Mesenchymal stem cell (in vitro differentiated cells and primary cell): Measurements from ENCODE around the gene KCNH1.

Source experiments
- DNase-seq: peaks from one replicate; pipeline ENCODE4 v3.0.0-alpha.2; 2013
- H2AFZ ChIP-seq: one replicate; pipeline ENCODE4 v1.6.1; 2013; ENCODE audit warnings: low read depth, mild to moderate bottlenecking, control low read depth, inconsistent platforms, low read length, moderate library complexity
- H2AK5ac ChIP-seq: 2 replicates; pipeline ENCODE4 v1.6.1; 2013; ENCODE audit warnings: low read length, moderate library complexity, mild to moderate bottlenecking, inconsistent platforms; ENCODE audit not compliant: severe bottlenecking
- H2BK120ac ChIP-seq: one replicate; pipeline ENCODE4 v1.6.1; 2013; ENCODE audit warnings: low read depth, mild to moderate bottlenecking, inconsistent platforms, low read length, moderate library complexity
- H2BK12ac ChIP-seq, 2 experiments: one replicate each; pipeline ENCODE4 v1.6.1; 2013; ENCODE audit warnings: inconsistent platforms in 2 of 2, low read length in 2 of 2, mild to moderate bottlenecking in 2 of 2, moderate library complexity in 2 of 2, control low read depth in 1 of 2
- H2BK15ac ChIP-seq: one replicate; pipeline ENCODE4 v1.6.1; 2013; ENCODE audit warnings: mild to moderate bottlenecking, low read depth, inconsistent platforms; ENCODE audit not compliant: poor library complexity, severe bottlenecking
- H2BK5ac ChIP-seq: 2 replicates; pipeline ENCODE4 v1.6.1; 2013; ENCODE audit warnings: low read depth, mild to moderate bottlenecking, low read length, control low read depth, inconsistent platforms; ENCODE audit not compliant: poor library complexity, severe bottlenecking
- H3K14ac ChIP-seq, 2 experiments: one replicate each; pipeline ENCODE4 v1.6.1; 2013; ENCODE audit warnings: inconsistent platforms in 2 of 2, low read length in 2 of 2, control low read depth in 1 of 2, mild to moderate bottlenecking in 1 of 2, moderate library complexity in 1 of 2
- H3K18ac ChIP-seq, 2 experiments: one replicate each; pipeline ENCODE4 v1.6.1; 2013; ENCODE audit warnings: inconsistent platforms in 2 of 2, low read length in 2 of 2, control low read depth in 1 of 2, low read depth in 1 of 2, mild to moderate bottlenecking in 1 of 2
- H3K23ac ChIP-seq, 2 experiments: one replicate each; pipeline ENCODE4 v1.6.1; 2013; ENCODE audit warnings: inconsistent platforms in 2 of 2, low read length in 2 of 2, mild to moderate bottlenecking in 2 of 2, moderate library complexity in 2 of 2, control low read depth in 1 of 2
- H3K27ac ChIP-seq: 2 replicates; pipeline ENCODE4 v1.5.1; 2013; ENCODE audit warnings: mild to moderate bottlenecking, moderate library complexity, low read length, control low read depth, inconsistent platforms; ENCODE audit not compliant: poor library complexity, severe bottlenecking
- H3K27me3 ChIP-seq, 2 experiments: 2 replicates each; pipeline versions ENCODE4 v1.6.1 to v1.7.0; 2013; ENCODE audit warnings: low read length in 2 of 2, mild to moderate bottlenecking in 2 of 2, moderate library complexity in 2 of 2, control low read depth in 1 of 2, inconsistent platforms in 1 of 2; ENCODE audit not compliant: control insufficient read depth in 1 of 2, insufficient read depth in 1 of 2
- H3K36me3 ChIP-seq, 2 experiments: 2 replicates each; pipeline versions ENCODE4 v1.6.1 to v1.7.0; 2013; ENCODE audit warnings: low read length in 2 of 2, control low read depth in 1 of 2, inconsistent platforms in 1 of 2, low read depth in 1 of 2, mild to moderate bottlenecking in 1 of 2; ENCODE audit not compliant: insufficient read depth in 2 of 2, control insufficient read depth in 1 of 2
- H3K4ac ChIP-seq, 2 experiments: one replicate each; pipeline ENCODE4 v1.6.1; 2013; ENCODE audit warnings: inconsistent platforms in 2 of 2, low read length in 2 of 2, mild to moderate bottlenecking in 2 of 2, moderate library complexity in 2 of 2, control low read depth in 1 of 2, low read depth in 1 of 2
- H3K4me1 ChIP-seq: 2 replicates; pipeline ENCODE4 v1.6.1; 2013; ENCODE audit warnings: low read depth, low read length, control low read depth; ENCODE audit not compliant: control insufficient read depth, insufficient read depth
- H3K4me2 ChIP-seq: 2 replicates; pipeline ENCODE4 v1.6.1; 2013; ENCODE audit warnings: low read length, mild to moderate bottlenecking, inconsistent platforms; ENCODE audit not compliant: poor library complexity, severe bottlenecking
- H3K4me3 ChIP-seq, 2 experiments: 2 replicates each; pipeline versions ENCODE4 v1.5.1 to v1.7.0; 2013; ENCODE audit warnings: low read length in 2 of 2, mild to moderate bottlenecking in 2 of 2, control low read depth in 1 of 2, low read depth in 1 of 2; ENCODE audit not compliant: insufficient read depth in 1 of 2
- H3K79me1 ChIP-seq: replicated peaks from 2 replicates; pipeline ENCODE4 v1.6.1; 2013; ENCODE audit warnings: mild to moderate bottlenecking, control low read depth, low read length, inconsistent platforms; ENCODE audit not compliant: poor library complexity, severe bottlenecking
- H3K9ac ChIP-seq: 2 replicates; pipeline ENCODE4 v1.7.0; 2013; ENCODE audit warnings: mild to moderate bottlenecking, low read length, moderate library complexity
- H3K9me3 ChIP-seq: 2 replicates; pipeline ENCODE4 v1.7.0; 2013; ENCODE audit warnings: mild to moderate bottlenecking, low read length; ENCODE audit not compliant: control insufficient read depth
- H4K8ac ChIP-seq: one replicate; pipeline ENCODE4 v1.6.1; 2013; ENCODE audit warnings: inconsistent platforms, mild to moderate bottlenecking, low read length, moderate library complexity
- H4K91ac ChIP-seq: one replicate; pipeline ENCODE4 v1.6.1; 2013; ENCODE audit warnings: mild to moderate bottlenecking, low read length, inconsistent platforms
- WGBS: methylation state at CpG from one replicate; pipeline ENCODE4 v1.1.7; 2013; ENCODE audit warnings: mixed read lengths; 5-methylcytosine and 5-hydroxymethylcytosine counted together

KCNH1 gene

DNA sequence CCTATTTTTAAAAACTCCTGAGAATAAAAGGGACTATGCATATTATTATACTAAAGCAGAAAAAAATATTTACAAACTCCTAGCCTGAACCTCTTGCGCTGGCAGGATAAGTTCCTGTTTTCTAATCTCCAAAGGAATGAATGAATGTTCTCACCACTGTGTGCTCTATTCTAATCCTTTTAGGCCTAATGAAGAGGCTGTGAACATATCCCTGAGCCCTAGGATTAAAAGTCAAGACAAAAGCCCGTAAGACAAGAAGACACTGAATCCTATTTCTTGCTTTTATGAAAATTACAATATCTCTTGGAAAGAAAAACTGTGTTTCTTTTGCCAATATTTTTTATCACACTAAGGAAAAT is 487.7 kb downstream of the KCNH1 start:
- Histone ChIP-seq H3K14ac (no peak overlapping the region), H2BK12ac (no peak overlapping the region)
- WGBS = 29% methylated on average over 1 of the region's 2 CpGs

DNA sequence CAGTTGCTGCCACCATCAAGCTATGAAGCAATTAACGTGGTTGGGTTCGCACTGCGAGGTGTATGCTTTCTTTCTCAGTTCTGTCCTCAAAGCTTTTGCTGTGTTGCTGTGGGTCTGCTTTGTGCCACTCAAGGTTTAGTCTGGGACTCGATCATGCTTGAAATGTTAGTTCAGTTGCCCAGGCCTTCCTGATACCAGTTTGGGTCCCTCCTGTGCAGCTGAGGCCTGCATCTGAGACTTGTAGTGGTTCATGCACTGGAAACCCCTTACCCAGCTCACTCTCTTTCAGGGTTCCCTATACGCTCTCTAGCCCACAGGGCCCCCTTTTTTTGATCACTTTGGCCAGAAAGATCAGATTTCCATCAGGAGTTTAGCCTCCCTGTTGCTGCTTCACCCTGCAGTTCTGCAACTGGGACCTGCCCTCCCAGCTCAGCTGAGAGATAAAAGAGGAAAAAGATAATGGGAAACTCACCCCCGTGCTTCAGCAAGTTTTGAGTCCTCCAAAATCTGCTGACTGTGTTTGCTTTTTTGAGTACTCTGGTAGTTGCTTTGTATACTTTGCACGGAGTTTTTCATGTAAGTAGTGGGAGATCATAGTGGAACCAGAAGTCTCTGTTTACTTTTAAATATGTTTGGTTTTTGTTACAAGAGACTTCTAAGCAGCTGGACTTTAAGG is 488.2 kb downstream of the KCNH1 start:
- Histone ChIP-seq H3K4me2 (no peak overlapping the region), H3K27ac (no peak overlapping the region), H4K91ac (peak overlapping the region; percentile 4), H3K4me1 (peaks cover 4% of the 10 kb centered on the region), H3K4me3 (no peak overlapping the region), H3K27me3 (no peaks in the 10 kb centered on the region), H3K36me3 (no peaks in the 10 kb centered on the region), H4K8ac (no peak overlapping the region), H2BK5ac (no peak overlapping the region), H3K79me1 (peaks cover 2% of the 10 kb centered on the region), H2AK5ac (no peak overlapping the region), H2AFZ (no peak overlapping the region), H3K9me3 (no peaks in the 10 kb centered on the region), H3K18ac (peak overlapping the region; percentile 16 to 54), H3K9ac (no peak overlapping the region), H3K4ac (peak overlapping the region in 1 of 2 experiments; percentile 19), H2BK15ac (no peak overlapping the region), H3K23ac (no peak overlapping the region), H2BK12ac (peak overlapping the region in 1 of 2 experiments; percentile 4), H3K14ac (no peak overlapping the region), H2BK120ac (no peak overlapping the region)
- DNase-seq = peak; percentile 44
- 76% methylated on average over 7 of the region's 7 CpGs for WGBS

More for the DNA sequence above, 487.7 kb downstream of the KCNH1 start:
- H4K8ac ChIP-seq = no peak overlapping the region
- H2BK15ac ChIP-seq = no peak overlapping the region
- H2BK120ac ChIP-seq = no peak overlapping the region
- no peak overlapping the region for H2AK5ac ChIP-seq
- DNase-seq = no peak
- no peaks in the 10 kb centered on the region for H3K36me3 ChIP-seq
- H4K91ac ChIP-seq = no peak overlapping the region
- no peak overlapping the region for H3K18ac ChIP-seq
- H3K9ac ChIP-seq = no peak overlapping the region
- peaks cover 2% of the 10 kb centered on the region for H3K79me1 ChIP-seq
- H3K4me3 ChIP-seq = no peak overlapping the region
- H3K27me3 ChIP-seq = no peaks in the 10 kb centered on the region
- no peaks in the 10 kb centered on the region for H3K9me3 ChIP-seq
- H3K23ac ChIP-seq = no peak overlapping the region
- peaks cover 4% of the 10 kb centered on the region for H3K4me1 ChIP-seq
- no peak overlapping the region for H2BK5ac ChIP-seq
- H3K4ac ChIP-seq = no peak overlapping the region
- no peak overlapping the region for H3K4me2 ChIP-seq
- H3K27ac ChIP-seq = no peak overlapping the region
- no peak overlapping the region for H2AFZ ChIP-seq

DNA sequence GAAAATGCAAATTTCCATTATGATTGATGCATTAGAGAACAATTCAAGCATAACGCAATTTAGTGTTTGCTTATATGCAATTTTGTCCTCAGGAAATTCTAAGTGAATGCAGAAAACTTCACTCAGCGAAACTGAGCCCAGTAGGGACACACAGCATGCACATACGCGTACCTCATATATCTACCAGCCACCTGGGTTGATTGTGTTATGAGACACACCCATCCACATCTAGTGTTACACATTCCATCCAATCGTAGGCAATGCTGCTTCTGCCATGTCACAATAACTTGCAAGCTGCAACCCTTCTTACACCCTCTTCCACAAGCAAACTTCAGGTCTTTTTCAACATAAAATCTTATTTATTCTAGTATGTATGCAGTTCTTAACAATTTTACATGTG is 492.4 kb downstream of the KCNH1 start:
- Histone ChIP-seq H3K79me1 (peaks cover 2% of the 10 kb centered on the region), H3K18ac (peak overlapping the region in 1 of 2 experiments; percentile 43), H2BK120ac (no peak overlapping the region), H4K91ac (peak overlapping the region; percentile 35), H3K27ac (no peak overlapping the region), H2AK5ac (no peak overlapping the region), H3K9me3 (no peaks in the 10 kb centered on the region), H3K4me3 (no peak overlapping the region), H2AFZ (no peak overlapping the region), H3K36me3 (no peaks in the 10 kb centered on the region), H2BK5ac (no peak overlapping the region), H3K27me3 (no peaks in the 10 kb centered on the region), H3K9ac (no peak overlapping the region), H3K23ac (no peak overlapping the region), H3K4me2 (no peak overlapping the region), H2BK15ac (no peak overlapping the region), H3K14ac (no peak overlapping the region), H2BK12ac (peak overlapping the region in 1 of 2 experiments; percentile 82), H4K8ac (no peak overlapping the region), H3K4me1 (no peaks in the 10 kb centered on the region), H3K4ac (no peak overlapping the region)
- 91% methylated on average over 5 of the region's 5 CpGs for WGBS
- no peak for DNase-seq

DNA sequence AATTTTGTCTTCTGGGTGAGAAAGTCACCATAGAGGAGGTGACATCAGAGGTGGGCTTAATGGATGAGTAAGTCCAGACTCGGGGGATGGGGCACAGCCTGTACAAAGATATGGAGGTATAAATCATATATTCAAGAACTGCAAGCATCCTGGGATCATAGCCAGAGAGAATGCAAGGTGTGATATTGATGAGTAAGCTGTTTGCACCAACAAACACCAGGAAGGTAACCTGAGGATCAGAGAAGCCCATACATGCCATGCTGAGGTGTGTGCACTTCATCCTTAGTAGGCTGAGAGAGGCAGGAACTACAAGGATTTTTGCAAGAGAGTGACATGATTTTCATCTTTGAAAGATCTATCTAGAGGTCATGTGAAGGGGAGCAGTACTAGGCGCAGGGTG is 498.8 kb downstream of the KCNH1 start:
- WGBS = 93% methylated on average over 2 of the region's 2 CpGs
- peaks cover 4% of the 10 kb centered on the region for H3K4me1 ChIP-seq
- no peak overlapping the region for H3K23ac ChIP-seq
- H2BK5ac ChIP-seq = no peak overlapping the region
- H2BK120ac ChIP-seq = no peak overlapping the region
- no peak overlapping the region for H2BK12ac ChIP-seq
- no peak overlapping the region for H2BK15ac ChIP-seq
- peaks cover 0 to 4% of the 10 kb centered on the region in 2 experiments for H3K27me3 ChIP-seq
- no peak overlapping the region for H3K18ac ChIP-seq
- H3K27ac ChIP-seq = no peak overlapping the region
- H3K79me1 ChIP-seq = peaks cover 3% of the 10 kb centered on the region
- H3K9ac ChIP-seq = no peak overlapping the region
- H3K14ac ChIP-seq = no peak overlapping the region
- DNase-seq = no peak
- H3K36me3 ChIP-seq = no peaks in the 10 kb centered on the region
- no peaks in the 10 kb centered on the region for H3K9me3 ChIP-seq
- no peak overlapping the region for H2AFZ ChIP-seq
- no peak overlapping the region for H3K4me3 ChIP-seq
- H3K4me2 ChIP-seq = no peak overlapping the region
- H4K8ac ChIP-seq = no peak overlapping the region
- H2AK5ac ChIP-seq = no peak overlapping the region
- H3K4ac ChIP-seq = no peak overlapping the region
- no peak overlapping the region for H4K91ac ChIP-seq
